GM12878 (cell line): Measurements from ENCODE around the gene EPB41L4A. TPM values are rescaled to one million over a fixed set of nuclear protein-coding genes. Genes with fewer than 3 reads are reported as not detected.

Experiments used
- ATAC-seq: fragments of 200-7000 bp; cut with Tn5 transposase; 3 replicates; pipeline ENCODE4 v1.9.1; 2020; ENCODE audit warnings: mild to moderate bottlenecking, moderate library complexity
- BruUV-seq: library from RNA; stranded (reverse); fragments of 400-500 nt; replicated peaks from 2 replicates; lab custom pipeline; 2021; lab: Mats Ljungman, UMichigan
- CTCF ChIA-PET: fragments of 300-600 bp; sonication (Branson Sonifier 250); formaldehyde crosslinking; extraction: SDS; loops from one replicate; lab custom pipeline; 2021; ENCODE audit warnings: inconsistent platforms; lab: Yijun Ruan, JAX
- POLR2A ChIA-PET: fragments of 350-600 bp; formaldehyde crosslinking; extraction: SDS; loops from one replicate; lab custom pipeline; 2021; ENCODE audit warnings: inconsistent platforms; lab: Charles Lee
- RAD21 ChIA-PET: fragments of 300-600 bp; sonication (Branson Sonifier 250); formaldehyde crosslinking; loops from one replicate; lab custom pipeline; 2023; ENCODE audit warnings: antibody characterized with exemption; ENCODE audit not compliant: unreplicated experiment; lab: Charles Lee
- SMC1A ChIA-PET: fragments of 300-600 bp; sonication (Branson Sonifier 250); formaldehyde crosslinking; loops from one replicate; lab custom pipeline; 2023; ENCODE audit not compliant: unreplicated experiment, uncharacterized antibody; lab: Charles Lee
- DNase-seq: peaks from one replicate; pipeline ENCODE4 v3.0.0-alpha.2; 2011; ENCODE audit warnings: low read depth, low spot score
- FAIRE-seq: peaks from 3 replicates; lab custom pipeline; 2011; peaks lifted over from hg19 to GRCh38; lab: Jason Lieb, UNC
- H2AFZ ChIP-seq: 2 replicates; pipeline ENCODE4 v1.6.0; 2011; ENCODE audit warnings: low read depth, low read length, control low read depth; ENCODE audit not compliant: control insufficient read depth
- H3K27ac ChIP-seq: 2 replicates; pipeline ENCODE4 v1.5.1; 2011; ENCODE audit warnings: control low read depth; ENCODE audit not compliant: control insufficient read depth, insufficient read depth
- H3K27me3 ChIP-seq, 2 experiments: replicated peaks in 1 of 2; 2 replicates each; pipeline versions ENCODE4 v1.6.0 to v1.6.1; 2011; ENCODE audit warnings: low read length in 1 of 2; ENCODE audit not compliant: control insufficient read depth in 2 of 2, insufficient read depth in 2 of 2
- H3K36me3 ChIP-seq, 2 experiments: 2 replicates each; pipeline ENCODE4 v1.5.1; 2011; ENCODE audit warnings: low read length in 1 of 2; ENCODE audit not compliant: control insufficient read depth in 2 of 2, insufficient read depth in 2 of 2
- H3K4me1 ChIP-seq: 2 replicates; pipeline ENCODE4 v1.6.1; 2011; ENCODE audit warnings: mild to moderate bottlenecking, low read length, moderate library complexity, mixed read lengths; ENCODE audit not compliant: control insufficient read depth, insufficient read depth
- H3K4me2 ChIP-seq: 2 replicates; pipeline ENCODE4 v1.6.0; 2011; ENCODE audit warnings: control low read depth; ENCODE audit not compliant: control insufficient read depth, insufficient read depth
- H3K4me3 ChIP-seq: fragments of 200-600 bp; sonication (generic); 2 replicates; pipeline ENCODE4 v1.5.1; 2016
- H3K79me2 ChIP-seq: 2 replicates; pipeline ENCODE4 v1.6.0; 2011; ENCODE audit warnings: low read length; ENCODE audit not compliant: control insufficient read depth, insufficient read depth
- H3K9ac ChIP-seq: 2 replicates; pipeline ENCODE4 v1.8.0; 2011; ENCODE audit warnings: low read length, control low read depth, mixed read lengths; ENCODE audit not compliant: control insufficient read depth, insufficient read depth
- H3K9me3 ChIP-seq: replicated peaks from 3 replicates; pipeline ENCODE4 v1.5.1; 2011; ENCODE audit warnings: mild to moderate bottlenecking, low read length; ENCODE audit not compliant: control insufficient read depth, insufficient read depth
- H4K20me1 ChIP-seq: 2 replicates; pipeline ENCODE4 v1.6.0; 2011; ENCODE audit not compliant: control insufficient read depth, insufficient read depth
- BCL11A ChIP-seq: IDR thresholded peaks from 2 replicates; pipeline ENCODE4 v1.6.1; 2011; ENCODE audit warnings: low read depth, low read length
- CUX1 ChIP-seq: IDR thresholded peaks from 2 replicates; pipeline ENCODE4 v1.6.1; 2012; ENCODE audit warnings: improper control_type of control experiment, low read depth, low read length; ENCODE audit not compliant: insufficient replicate concordance
- EED ChIP-seq: sonication (generic); IDR thresholded peaks from 2 replicates; pipeline ENCODE4 v1.6.1; 2016; ENCODE audit warnings: antibody characterized with exemption, low read depth
- IRF3 ChIP-seq: fragments of 450-650 bp; IDR thresholded peaks from 2 replicates; pipeline ENCODE4 v1.6.1; 2014; ENCODE audit warnings: mild to moderate bottlenecking
- LARP7 ChIP-seq: fragments of 450-650 bp; IDR thresholded peaks from 2 replicates; pipeline ENCODE4 v1.6.1; 2017; ENCODE audit warnings: mild to moderate bottlenecking
- MXI1 ChIP-seq: fragments of 150-350 bp; IDR thresholded peaks from 2 replicates; pipeline ENCODE4 v1.6.1; 2011; ENCODE audit warnings: low read depth, mild to moderate bottlenecking, inconsistent platforms, low read length, improper control_type of control experiment
- MYB ChIP-seq: fragments of 150-350 bp; IDR thresholded peaks from 2 replicates; pipeline ENCODE4 v1.6.1; 2014; ENCODE audit warnings: mild to moderate bottlenecking, low read depth, low read length, borderline replicate concordance
- PAX5 ChIP-seq: IDR thresholded peaks from 2 replicates; pipeline ENCODE4 v1.6.1; 2011; ENCODE audit warnings: low read depth, low read length, borderline replicate concordance
- POLR2A ChIP-seq: IDR thresholded peaks from 2 replicates; pipeline ENCODE4 v1.6.1; 2011; ENCODE audit warnings: low read depth, mild to moderate bottlenecking, low read length
- POU2F2 ChIP-seq: IDR thresholded peaks from 3 replicates; pipeline ENCODE4 v1.6.1; 2011; ENCODE audit warnings: low read depth, mild to moderate bottlenecking, low read length, borderline replicate concordance
- RAD21 ChIP-seq: IDR thresholded peaks from 2 replicates; pipeline ENCODE4 v1.6.1; 2011; ENCODE audit warnings: mild to moderate bottlenecking, low read depth, low read length, moderate library complexity; ENCODE audit not compliant: insufficient read depth
- STAT3 ChIP-seq: IDR thresholded peaks from 2 replicates; pipeline ENCODE4 v1.6.1; 2011; ENCODE audit warnings: low read depth, low read length, improper control_type of control experiment
- in situ Hi-C: fragments of 300-500 bp; cut with MboI; formaldehyde crosslinking; loops from 9 replicates; pipeline ENCODE4 v1.14.3; 2018; ENCODE audit warnings: mixed read lengths
- intact Hi-C: fragments of 100-400 bp; cut with micrococcal nuclease; formaldehyde crosslinking; loops from one replicate; pipeline ENCODE4 v1.14.2; 2022; ENCODE audit not compliant: unreplicated experiment
- polyA plus RNA-seq, 11 experiments: library from polyadenylated mRNA; depleted of rRNA in 4 of 11; unstranded in 6 of 11; stranded (reverse) in 5 of 11; fragments of >200 nt; fragmentation: Nextera tagmentation in 4 of 11; fragmentation: Illumina TruSeq in 1 of 11; extraction: Ambion mirVana in 4 of 11; extraction: Trizol in 1 of 11; gene quantifications; 1 replicate in 1 of 11; 2 replicates in 10 of 11; pipeline versions ENCODE4 v1.2.1 to v1.2.3, GENCODE V29; 2011 to 2016; ENCODE audit warnings: inconsistent platforms in 2 of 11, missing spikeins in 2 of 11, low read depth in 1 of 11
- total RNA-seq, 4 experiments: library from RNA; depleted of rRNA in 3 of 4; stranded (reverse); fragments of >200 nt in 3 of 4; fragmentation: Illumina TruSeq in 1 of 4; extraction: Trizol in 1 of 4; gene quantifications; 2 replicates each; pipeline versions ENCODE4 v1.2.1 to v1.2.3, GENCODE V29; 2013 to 2021
- TF ChIP-seq, protein P1 (sequence below), 3 experiments: IDR thresholded peaks in 2 of 3; conservative IDR thresholded peaks in 1 of 3; 2 replicates each; pipeline ENCODE4 v1.5.1; 2011; ENCODE audit warnings: low read depth in 3 of 3, low read length in 3 of 3, mild to moderate bottlenecking in 3 of 3, control low read depth in 2 of 3, moderate library complexity in 2 of 3, inconsistent platforms in 1 of 3, mixed read lengths in 1 of 3; ENCODE audit not compliant: control insufficient read depth in 2 of 3, insufficient read depth in 1 of 3; ENCODE audit errors: extremely low read depth in 1 of 3
- TF ChIP-seq, protein P2 (sequence below): fragments of 450-650 bp; IDR thresholded peaks from 2 replicates; pipeline ENCODE4 v1.6.1; 2018; ENCODE audit warnings: mild to moderate bottlenecking, low read depth, moderate library complexity; ENCODE audit not compliant: partially characterized antibody

Gene EPB41L4A
- total and polyA plus RNA-seq, 10 of the 15 experiments (the other 5 are each of a cell fraction or from before 2014, with no cell fraction given), result 0.10 to 0.67 (median 0.30) TPM

- H3K4me3 ChIP-seq, result no peak overlapping the region
- SMC1A ChIA-PET, result interaction anchor here (0.6 to 2.1 kb wide), 5 partner anchors 23 to 313 kb away, joined by 3 to 4 read pairs (median 3); partner anchors contain the start of gene EPB41L4A
- H3K9ac ChIP-seq, result no peak overlapping the region
- no peaks in the 10 kb centered on the region; a peak in 1 of 4 replicates for H3K27me3 ChIP-seq
- no peaks in the 10 kb centered on the region for H3K79me2 ChIP-seq
- FAIRE-seq, result no peak
- H3K36me3 ChIP-seq, result no peaks in the 10 kb centered on the region
- no peaks in the 10 kb centered on the region for H3K4me1 ChIP-seq
- no peaks in the 10 kb centered on the region for H3K9me3 ChIP-seq
- no peak overlapping the region for H3K4me2 ChIP-seq
- no TSS peak for BruUV-seq
- intact Hi-C loops (loop anchor here (2.0 kb wide), 1 partner anchor 182 kb away; no protein-coding TSS in a partner anchor), in situ Hi-C loops (no loop called here)
- DNase-seq, result no peak
- RAD21 ChIA-PET, result interaction anchor here (0.6 to 2.0 kb wide), 4 partner anchors 34 to 182 kb away, joined by 3 to 8 read pairs (median 4); partner anchors contain the start of gene EPB41L4A
- peak; percentile 60 for ATAC-seq
- POLR2A ChIA-PET, result no interaction called here
- no peaks in the 10 kb centered on the region for H4K20me1 ChIP-seq
- CTCF ChIA-PET, result interaction anchor here (0.6 to 3.6 kb wide), 4 partner anchors 182 to 292 kb away, joined by 3 to 11 read pairs (median 4); no protein-coding TSS in a partner anchor
- H2AFZ ChIP-seq, result no peak overlapping the region
- H3K27ac ChIP-seq, result no peak overlapping the region
- TF ChIP-seq STAT3 (no peak), MXI1 (no peak), PAX5 (no peak), POU2F2 (no peak), EED (no peak), BCL11A (no peak), RAD21 (peak; percentile 56), POLR2A (no peak), IRF3 (no peak), MYB (no peak), LARP7 (no peak), CUX1 (no peak)
- TF ChIP-seq, protein P1, sequence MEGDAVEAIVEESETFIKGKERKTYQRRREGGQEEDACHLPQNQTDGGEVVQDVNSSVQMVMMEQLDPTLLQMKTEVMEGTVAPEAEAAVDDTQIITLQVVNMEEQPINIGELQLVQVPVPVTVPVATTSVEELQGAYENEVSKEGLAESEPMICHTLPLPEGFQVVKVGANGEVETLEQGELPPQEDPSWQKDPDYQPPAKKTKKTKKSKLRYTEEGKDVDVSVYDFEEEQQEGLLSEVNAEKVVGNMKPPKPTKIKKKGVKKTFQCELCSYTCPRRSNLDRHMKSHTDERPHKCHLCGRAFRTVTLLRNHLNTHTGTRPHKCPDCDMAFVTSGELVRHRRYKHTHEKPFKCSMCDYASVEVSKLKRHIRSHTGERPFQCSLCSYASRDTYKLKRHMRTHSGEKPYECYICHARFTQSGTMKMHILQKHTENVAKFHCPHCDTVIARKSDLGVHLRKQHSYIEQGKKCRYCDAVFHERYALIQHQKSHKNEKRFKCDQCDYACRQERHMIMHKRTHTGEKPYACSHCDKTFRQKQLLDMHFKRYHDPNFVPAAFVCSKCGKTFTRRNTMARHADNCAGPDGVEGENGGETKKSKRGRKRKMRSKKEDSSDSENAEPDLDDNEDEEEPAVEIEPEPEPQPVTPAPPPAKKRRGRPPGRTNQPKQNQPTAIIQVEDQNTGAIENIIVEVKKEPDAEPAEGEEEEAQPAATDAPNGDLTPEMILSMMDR (IDR thresholded peaks at IDR 0.05 in 2 of 3, conservative IDR thresholded peaks at IDR 0.05 in 1 of 3; ENCODE audit: control insufficient read depth in 2 of 3, extremely low read depth in 1 of 3, insufficient read depth in 1 of 3, low read depth in 3 of 3, low read length in 3 of 3), result peak; percentile 25 to 49 (median 46); a peak in 5 of 6 replicates
- TF ChIP-seq, protein P2, sequence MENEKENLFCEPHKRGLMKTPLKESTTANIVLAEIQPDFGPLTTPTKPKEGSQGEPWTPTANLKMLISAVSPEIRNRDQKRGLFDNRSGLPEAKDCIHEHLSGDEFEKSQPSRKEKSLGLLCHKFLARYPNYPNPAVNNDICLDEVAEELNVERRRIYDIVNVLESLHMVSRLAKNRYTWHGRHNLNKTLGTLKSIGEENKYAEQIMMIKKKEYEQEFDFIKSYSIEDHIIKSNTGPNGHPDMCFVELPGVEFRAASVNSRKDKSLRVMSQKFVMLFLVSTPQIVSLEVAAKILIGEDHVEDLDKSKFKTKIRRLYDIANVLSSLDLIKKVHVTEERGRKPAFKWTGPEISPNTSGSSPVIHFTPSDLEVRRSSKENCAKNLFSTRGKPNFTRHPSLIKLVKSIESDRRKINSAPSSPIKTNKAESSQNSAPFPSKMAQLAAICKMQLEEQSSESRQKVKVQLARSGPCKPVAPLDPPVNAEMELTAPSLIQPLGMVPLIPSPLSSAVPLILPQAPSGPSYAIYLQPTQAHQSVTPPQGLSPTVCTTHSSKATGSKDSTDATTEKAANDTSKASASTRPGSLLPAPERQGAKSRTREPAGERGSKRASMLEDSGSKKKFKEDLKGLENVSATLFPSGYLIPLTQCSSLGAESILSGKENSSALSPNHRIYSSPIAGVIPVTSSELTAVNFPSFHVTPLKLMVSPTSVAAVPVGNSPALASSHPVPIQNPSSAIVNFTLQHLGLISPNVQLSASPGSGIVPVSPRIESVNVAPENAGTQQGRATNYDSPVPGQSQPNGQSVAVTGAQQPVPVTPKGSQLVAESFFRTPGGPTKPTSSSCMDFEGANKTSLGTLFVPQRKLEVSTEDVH, result no peak
These were observed 180.6 kb downstream of the EPB41L4A start for GRCh38 chr5:112238473-112238872.
